LNCAP (cell line): ENCODE data around the gene IL1RL2.

ENCODE experiments used
- TF ChIP-seq, protein P1 (sequence below): fragments of 450-650 bp; IDR thresholded peaks from 2 replicates; pipeline ENCODE4 v1.5.1; 2017; ENCODE audit warnings: mild to moderate bottlenecking

Gene IL1RL2

DNA sequence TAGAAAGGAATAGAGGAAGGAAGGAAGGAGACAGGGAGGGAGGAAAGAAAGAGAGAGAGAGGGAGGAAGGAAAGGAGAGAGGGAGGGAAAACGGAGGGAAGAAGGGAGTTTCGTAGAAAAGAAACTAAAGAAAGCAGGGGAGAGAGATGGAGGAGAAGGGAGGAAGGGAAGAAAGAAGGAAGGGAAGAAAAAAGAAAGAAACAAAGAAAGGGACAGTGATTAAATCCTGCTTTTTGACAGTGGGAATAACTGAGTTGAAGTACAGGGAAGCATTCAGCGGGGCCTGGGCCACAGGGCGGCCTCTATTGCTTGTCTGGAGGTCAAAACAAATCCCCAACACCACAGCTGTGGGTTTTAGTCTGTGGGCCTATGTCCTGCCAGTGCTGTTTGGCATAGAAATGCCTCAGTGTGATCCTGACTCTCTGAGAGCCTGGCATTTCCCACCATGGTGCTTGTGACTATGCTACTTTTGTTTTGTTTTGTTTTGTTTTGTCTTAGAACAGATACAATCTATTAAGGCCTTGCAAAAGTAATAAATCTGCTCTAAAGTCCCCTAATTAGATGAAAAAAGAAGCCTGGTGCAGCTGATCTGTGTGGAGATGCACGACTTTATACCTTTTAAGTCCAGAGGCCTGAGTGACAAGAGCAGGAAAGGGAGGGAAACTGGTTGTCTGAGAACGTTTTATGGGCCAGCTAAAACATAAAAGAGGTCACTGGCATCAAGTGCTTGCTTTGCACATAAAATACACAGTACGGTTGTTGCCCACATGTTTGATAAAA, 40.0 kb downstream of the IL1RL2 start:
- TF ChIP-seq, protein P1, sequence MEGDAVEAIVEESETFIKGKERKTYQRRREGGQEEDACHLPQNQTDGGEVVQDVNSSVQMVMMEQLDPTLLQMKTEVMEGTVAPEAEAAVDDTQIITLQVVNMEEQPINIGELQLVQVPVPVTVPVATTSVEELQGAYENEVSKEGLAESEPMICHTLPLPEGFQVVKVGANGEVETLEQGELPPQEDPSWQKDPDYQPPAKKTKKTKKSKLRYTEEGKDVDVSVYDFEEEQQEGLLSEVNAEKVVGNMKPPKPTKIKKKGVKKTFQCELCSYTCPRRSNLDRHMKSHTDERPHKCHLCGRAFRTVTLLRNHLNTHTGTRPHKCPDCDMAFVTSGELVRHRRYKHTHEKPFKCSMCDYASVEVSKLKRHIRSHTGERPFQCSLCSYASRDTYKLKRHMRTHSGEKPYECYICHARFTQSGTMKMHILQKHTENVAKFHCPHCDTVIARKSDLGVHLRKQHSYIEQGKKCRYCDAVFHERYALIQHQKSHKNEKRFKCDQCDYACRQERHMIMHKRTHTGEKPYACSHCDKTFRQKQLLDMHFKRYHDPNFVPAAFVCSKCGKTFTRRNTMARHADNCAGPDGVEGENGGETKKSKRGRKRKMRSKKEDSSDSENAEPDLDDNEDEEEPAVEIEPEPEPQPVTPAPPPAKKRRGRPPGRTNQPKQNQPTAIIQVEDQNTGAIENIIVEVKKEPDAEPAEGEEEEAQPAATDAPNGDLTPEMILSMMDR: no peak

DNA sequence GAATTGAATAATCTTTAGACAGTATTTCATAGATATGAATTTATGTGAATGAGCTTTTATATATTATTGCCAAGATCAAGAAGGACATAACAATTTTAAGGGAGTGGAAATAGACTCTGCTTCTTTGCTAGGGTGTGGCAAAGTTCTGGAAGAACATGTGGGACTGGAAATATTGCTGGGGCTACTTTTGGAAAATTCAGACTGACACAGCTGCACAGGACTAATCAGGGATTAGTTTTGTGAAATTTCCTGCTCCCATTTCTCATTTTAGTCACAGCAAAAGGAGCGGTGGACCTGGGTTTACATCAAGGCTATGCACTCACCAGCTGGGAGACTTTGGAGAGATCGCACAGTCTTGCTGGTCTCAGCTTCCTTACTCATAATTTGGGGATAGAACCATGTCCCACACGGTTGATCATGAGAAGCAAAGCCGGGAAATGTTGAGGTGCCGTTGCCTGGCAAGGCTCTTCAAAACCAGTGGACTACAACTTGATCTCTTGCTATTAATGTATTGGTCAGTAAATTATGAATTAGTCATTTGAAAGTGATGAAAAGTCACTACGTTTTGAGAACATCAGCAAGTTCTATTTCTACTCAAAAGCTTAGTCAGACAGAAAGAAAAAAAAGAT, 42.4 kb downstream of the IL1RL2 start:
- TF ChIP-seq, protein P1: no peak

DNA sequence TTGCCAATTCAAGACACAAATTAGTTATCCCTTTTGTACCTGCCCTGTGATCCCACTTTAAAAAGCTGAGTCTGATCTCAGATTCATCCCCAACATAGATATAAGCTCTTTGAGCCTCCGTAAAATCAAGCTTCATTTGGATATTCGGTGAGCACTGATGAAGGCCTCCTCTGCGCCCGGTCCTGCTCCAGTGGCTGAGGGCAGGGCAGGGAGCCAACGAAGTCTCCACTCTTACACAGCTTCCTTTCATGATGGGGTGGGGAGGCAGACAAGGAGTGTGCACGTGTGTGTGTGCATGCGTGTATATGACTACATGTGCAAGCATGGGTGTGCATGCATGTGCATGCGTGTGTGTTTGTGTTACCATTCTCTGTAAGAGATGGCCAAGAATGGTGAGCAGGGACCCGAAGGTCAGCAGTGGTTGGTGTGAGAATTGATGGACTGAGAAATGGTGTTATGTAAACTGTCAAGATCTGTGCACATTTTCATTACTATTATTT, 43.6 kb downstream of the IL1RL2 start:
- TF ChIP-seq, protein P1: no peak

DNA sequence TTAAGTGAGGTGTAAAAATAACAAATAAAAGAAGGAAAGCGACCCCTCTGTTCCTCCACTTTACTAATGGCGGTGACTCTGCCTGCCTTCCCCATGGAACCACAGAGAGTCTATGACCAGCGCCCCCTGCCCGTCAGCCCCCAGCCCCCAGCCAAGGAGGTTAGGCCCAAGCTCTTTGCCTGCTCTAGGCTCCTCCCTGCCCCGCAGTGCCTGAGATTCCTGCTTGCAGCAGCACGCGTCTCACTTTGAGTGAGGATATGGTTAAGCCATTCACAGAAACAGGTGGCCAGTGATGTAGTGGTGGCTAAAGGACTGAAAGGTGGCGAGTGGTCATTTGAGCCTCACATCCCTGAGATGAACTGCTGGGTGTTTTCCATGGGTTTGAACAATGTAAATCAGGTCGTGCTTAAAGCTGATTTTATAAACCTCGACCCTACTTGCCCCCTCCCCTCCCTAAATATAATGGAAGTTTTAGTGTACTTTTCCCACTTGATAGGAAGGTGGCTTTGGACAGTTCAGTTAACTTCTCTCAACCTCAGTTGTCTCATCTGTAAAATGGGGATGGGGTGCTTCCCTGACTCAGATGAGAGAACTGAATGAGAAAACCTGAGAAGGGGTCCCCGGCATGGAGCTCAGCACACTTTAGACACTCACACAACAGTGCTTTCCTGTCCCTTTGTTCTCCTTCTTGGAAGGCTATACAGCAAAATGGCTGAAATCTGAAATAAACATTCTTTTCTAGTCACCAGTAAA, 46.5 kb downstream of the IL1RL2 start:
- TF ChIP-seq, protein P1: no peak

DNA sequence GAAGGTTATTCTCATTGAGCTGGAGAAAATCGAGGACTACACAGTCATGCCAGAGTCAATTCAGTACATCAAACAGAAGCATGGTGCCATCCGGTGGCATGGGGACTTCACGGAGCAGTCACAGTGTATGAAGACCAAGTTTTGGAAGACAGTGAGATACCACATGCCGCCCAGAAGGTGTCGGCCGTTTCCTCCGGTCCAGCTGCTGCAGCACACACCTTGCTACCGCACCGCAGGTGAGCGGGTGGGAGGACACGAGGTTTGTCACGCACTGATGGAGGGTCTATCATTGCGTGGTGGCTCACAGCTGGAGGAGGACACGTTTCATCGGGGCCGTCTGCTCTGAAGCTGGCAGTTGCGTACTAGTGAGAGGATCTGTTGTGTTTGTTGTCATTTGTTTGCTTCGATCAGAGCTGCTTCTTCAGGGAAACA, 48.2 kb downstream of the IL1RL2 start:
- TF ChIP-seq, protein P1: no peak

DNA sequence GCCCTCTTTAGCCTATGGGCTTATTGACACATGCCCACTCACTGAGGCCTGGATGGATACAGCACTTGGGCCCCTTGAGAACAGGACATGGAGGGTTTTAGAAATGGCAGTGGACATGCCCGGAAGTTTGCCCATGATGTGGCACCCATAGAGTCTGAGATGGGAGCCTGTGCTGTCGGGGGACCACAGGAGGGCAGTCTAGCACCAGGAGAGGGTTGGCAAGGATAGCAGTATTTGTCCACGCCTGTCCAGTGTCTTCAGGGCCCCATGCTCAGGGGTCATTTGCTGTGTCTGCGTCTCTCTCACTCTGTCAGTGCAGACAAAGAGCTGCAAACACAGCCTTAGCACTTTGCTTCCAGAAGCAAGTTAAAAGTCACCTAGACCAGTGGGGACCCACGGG, 48.7 kb downstream of the IL1RL2 start:
- TF ChIP-seq, protein P1: peak; percentile 24; the same call in 1 of the 2 replicates

DNA sequence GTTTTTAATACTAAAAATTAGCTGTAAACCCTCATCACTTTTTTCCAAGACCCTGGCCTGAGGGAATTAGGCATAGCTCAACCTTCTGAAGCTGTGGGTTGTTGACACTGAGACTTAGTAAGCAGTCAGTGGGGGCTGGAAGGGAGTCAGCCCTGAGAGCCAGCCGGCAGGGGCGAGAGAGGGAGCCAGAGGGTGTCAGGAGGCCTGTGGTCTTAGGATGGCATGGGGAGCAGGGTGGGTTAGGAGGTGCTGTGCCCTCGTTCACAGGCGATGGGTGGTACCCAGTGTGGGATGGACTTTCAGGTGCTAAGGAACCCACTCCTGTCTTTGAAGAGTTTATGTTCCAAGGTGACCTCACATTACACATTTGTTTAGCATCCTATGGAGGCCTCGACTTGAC, 49.3 kb downstream of the IL1RL2 start:
- TF ChIP-seq, protein P1: no peak
